ENCODE measurements around the gene TRIM34.
"Not testable (repeated sequence)": the region's sequence is repeated elsewhere in the genome, so short reads cannot be mapped to it uniquely, and the experiment has no call there.

TRIM34 gene

DNA sequence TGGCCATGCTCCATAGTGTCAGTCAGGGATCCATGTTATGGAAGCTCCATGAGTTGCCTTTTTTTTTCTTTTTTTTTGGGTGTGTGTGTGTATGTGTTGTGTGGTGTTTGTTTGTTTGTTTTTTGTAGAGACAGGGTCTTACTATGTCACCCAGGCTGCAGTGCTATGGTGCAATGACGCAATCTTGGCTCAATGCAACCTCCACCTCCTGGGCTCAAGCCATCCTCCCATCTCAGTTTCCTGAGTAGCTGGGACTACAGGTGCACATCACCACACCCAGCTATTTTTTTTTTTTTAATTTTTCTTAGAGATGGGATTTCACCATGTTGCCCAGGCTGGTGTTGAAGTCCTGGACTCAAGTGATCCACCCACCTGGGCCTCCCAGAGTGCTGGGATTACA is 63.7 kb downstream of the TRIM34 start:
- no peak for DNase-seq

DNA sequence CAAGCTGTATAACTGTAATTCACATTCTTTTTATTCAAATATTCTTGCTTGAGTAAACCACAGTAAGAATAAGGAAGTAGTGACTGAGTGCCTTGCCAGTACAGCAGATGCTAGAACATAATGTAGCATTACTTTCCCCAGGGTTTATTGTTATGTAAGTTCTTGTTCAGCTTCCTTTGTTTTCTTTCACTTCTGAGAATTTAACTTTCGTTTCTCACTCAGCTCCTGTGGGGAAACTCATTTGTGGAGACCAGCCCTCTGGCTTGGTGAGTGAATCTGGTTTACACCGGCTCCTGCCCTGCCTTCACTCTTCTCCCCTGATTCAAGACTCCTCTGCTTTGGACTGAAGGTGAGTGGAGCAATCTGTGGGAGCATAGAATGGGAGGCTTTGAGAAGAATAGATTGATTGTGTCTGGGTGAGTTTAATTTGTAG is 64.8 kb downstream of the TRIM34 start, which contains the start of gene TRIM22:
TRIM22 (plus strand) TSS at position 240 of the 433 bp plus-strand sequence. CDS start 6,443 bp downstream, outside the sequence.
- peak; percentile 64 for DNase-seq

DNA sequence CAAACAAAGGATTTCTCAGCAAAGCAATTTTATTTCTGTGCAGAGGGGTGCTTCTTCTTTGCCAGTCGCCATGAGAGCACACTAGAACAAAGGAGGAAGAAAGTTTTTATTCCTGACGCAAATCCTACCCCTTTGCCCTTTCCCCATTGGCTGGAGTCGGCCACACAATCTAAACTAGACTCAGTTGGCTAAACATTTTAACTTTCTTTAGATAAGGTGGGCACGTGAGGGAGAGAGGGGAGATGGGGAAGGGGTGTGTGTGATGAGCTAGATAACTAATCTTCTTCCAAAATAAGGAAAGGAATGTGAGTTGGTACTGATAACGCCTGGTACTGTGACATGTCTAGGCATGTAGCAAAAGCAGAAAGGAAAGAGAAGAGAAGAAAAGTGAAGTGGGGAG is 65.4 kb downstream of the TRIM34 start:
- no peak for DNase-seq

DNA sequence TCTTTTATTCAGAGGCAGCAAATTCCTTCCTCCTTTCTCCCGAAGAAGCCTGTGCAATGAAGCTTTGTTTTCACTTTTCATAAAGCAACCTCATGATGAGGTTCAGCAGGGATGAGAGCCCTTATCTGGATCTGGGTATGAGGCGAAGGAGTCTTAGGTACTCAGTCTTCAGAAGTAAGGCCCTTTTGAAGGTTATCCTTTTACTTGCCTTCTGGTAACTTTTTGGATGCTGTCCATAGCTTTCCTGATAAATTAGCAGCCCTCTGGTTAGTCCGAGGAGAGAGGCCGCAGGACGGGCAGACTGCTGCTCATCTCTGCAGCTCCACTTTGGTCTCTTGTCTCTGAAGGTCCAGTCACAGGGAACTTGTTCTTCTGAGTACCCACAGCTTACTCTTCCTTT is 65.9 kb downstream of the TRIM34 start:
- DNase-seq, result no peak

DNA sequence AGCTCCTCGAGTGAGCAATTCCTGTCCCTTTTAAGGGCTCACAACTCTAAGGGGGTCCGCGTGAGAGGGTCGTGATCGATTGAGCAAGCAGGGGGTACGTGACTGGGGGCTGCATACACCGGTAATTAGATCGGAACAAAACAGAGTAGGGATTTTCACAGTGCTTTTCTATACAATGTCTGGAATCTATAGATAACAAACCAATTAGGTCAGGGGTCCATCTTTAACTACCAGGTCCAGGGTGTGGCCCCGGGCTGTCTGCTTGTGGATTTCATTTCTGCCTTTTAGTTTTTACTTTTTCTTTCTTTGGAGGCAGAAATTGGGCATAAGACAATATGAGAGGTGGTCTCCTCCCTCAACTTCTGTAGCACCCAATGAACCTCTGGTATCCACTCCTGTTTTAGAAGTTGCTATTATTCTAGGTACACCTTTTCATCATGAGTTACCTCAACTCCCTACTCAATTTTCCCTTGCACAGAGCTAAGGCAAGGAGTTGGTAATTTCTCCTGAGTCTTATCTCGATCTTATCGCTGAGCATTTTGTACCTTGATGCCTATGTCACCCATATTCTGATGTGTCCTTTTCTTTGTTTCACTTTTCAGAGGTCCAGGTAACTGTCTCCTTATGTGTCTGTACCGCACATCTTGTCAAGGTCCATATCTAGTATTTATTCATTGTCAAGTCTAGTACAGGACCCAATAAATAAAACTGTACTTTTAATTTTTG is 66.6 kb downstream of the TRIM34 start:
- DNase-seq, result not testable (repeated sequence)

DNA sequence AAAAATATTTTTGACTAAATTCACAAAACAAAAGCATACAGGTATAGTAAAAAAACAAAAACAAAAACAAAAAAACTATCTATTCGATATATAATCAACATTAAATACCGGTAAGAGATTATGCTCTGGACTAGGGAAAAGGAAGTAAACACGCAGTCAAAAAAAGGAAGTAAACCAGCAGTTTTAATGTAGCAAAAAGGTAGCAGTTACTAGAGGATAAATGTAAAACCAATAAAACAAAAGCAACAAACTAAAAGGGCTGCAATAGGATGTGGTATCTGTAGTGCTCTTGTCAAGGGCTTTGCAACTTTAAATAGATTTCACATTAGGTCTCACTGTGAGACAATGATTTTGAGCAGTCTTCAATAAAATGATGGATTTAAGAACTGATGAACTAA is 67.2 kb downstream of the TRIM34 start:
- no peak for DNase-seq
